ENCODE results near the gene ASCL2.

- TF ChIP-seq POLR2A (IDR thresholded peaks at IDR 0.05) (no peak), CTCF (IDR thresholded peaks at IDR 0.05) (no peak)
Observed at GRCh38 chr11:2298131-2298794, 27.9 kb upstream of the ASCL2 start.

Data from uterus (tissue), 2 donors.